Kidney capillary endothelial cell (primary cell): ENCODE data around the gene ARMC3.
"Not testable (repeated sequence)": the region's sequence is repeated elsewhere in the genome, so short reads cannot be mapped to it uniquely, and the experiment has no call there.

Experiments
- DNase-seq: peaks from one replicate; pipeline ENCODE4 v3.0.0-alpha.2; 2018; ENCODE audit warnings: low spot score

ARMC3 gene

DNA sequence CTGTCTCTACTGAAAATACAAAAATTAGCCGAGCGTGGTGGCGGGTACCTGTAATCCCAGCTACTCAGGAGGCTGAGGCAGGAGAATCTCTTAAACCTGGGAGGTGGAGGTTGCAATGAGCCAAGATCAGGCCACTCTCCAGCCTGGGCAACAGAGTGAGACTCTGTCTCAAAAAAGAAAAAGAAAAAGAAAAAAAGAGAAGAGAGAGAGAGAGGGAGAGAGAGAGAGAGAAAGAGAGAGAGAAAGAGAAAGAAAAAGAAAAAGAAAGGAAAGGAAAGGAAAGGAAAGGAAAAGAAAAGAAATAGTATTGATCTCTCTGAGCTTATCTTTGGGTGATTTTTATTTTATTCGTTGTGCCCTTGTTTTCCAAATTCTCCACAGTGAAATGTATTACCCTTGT lies 1.2 kb downstream of the ARMC3 start:
- not testable (repeated sequence) for DNase-seq

DNA sequence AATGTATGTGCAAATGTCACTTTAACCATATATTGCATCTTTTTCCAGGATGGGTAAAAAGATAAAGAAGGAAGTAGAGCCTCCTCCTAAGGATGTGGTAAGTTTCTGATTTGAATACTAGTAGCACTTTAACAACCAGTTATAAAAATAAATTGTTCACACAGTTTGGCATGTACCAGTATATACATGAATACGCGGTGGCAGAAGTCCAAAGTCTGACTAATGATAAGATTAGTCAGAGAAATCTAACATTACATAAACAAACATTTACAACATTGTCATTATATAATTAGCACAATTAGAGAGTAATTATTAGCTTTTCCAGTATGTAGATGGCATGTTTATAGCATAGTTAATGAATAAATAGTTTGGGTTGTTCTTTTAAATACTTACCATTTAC lies 4.1 kb downstream of the ARMC3 start:
- peak; percentile 33 for DNase-seq

DNA sequence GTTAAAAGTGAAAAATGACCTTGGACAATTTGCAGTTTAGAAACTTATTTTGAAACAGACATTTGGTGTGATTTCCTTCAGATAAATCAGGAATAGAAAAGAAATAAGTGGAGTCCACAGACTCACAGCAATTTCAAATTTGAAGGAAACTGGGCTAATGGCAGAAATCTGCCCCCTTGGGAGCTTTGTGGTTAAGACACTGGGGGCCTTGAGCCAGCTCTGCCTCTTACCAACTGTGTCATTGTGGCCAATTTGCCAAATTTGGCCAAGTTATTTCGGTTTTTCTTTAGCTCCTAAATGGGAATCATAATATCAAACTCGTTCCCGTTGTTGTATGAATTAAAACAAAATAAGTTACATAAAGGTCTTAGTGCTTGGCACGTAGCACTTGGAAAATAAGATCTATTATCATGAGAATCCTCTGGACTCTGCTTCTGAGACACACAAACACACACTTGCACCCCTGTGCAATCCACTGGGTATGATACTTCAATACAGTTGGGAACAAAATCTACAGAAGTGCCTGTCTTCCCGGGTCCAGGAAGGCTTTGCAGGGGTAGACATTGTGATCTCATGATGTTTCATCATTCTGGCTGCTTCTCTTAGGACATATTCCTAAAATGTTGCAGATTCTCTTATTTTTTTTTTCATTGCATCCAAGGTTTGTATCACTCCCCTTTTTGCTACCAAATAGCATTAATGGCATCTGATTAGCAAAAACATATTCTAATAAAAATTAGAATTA lies 4.9 kb downstream of the ARMC3 start:
- no peak for DNase-seq

DNA sequence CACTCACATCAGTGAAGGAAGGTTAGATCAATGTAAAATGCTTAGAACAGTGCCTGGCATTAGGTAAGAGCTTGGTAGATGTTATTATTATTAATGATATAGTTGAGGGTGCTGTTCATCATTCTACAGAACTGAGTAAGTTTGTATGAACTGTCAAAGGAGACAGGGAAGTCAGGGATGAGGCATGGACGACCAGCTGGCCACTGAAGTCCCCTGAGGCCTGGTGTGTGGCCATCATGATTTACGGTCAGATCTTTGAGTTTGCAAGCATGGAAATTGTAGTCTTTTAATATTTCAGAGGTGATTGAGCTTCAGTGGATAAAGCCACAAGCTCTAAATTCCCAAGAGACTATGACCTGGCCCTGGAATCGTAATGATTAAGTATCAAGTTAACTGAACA lies 6.9 kb downstream of the ARMC3 start:
- no peak for DNase-seq

DNA sequence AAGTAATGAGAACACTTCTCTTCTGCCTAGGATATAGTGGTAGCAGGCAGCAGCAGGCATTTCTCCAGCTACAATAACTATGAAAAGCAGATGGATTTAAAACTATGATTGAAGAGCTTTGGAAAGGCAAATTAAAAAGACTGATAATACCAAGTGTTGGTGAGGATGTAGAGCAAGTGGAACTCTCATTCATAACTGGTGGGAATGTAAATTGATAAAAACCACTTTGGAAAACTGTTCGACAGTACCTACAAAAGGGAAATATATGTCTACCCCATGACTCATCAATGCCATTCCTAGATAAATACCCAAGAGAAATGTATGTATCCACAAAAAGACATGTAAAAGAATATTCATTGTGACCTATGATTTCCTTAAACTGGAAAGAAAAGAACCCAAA lies 14.6 kb downstream of the ARMC3 start:
- DNase-seq, result no peak

DNA sequence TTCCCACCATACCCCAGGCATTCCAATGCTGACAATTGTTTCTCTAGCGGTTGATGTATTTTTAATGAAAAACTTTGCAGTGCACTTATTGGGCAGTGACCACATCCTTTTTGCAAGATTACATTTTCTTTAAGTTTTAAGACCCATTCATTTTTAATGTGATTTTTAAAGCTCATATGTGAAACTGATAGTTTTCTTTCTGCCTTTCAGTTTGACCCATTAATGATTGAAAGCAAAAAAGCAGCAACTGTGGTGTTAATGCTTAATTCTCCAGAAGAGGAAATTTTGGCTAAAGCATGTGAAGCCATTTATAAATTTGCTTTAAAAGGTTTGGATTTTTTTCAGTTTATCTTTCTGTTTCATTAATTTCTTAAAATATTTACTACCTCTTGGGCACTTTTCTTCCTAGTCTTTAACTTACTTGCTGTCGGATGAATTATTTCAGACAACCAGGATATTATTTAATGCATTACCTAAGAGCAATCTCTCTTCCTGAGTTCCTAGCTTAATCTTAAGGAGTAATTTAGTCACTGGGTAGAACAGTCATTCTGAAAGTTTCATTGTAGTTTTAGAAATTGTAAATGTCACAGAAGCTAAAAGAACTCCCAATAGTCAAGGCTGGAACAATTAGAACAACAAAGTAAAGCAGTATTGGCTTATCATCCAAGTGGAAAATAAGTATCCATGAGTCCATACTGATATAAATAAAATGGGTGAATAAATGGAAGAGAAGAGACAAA lies 18.3 kb downstream of the ARMC3 start:
- no peak for DNase-seq

DNA sequence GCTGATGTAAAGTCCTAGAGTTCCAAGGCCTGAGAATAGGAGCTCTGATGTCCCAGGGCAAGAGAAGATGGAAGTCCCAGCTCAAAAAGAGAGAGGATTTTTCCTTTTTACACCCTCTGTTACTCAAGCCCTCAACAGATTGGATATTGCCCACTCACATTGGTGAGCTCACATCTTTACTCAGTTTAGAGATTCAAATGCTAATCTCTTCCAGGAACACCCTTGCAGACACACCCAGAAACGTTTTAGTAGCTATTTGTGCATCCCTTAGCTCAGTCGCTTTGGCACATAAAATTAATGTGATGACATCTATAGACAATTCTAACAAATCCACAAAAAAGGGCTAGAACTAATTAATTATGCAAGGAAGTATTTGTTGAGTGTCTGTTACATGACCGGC lies 27.1 kb downstream of the ARMC3 start:
- DNase-seq, result no peak

DNA sequence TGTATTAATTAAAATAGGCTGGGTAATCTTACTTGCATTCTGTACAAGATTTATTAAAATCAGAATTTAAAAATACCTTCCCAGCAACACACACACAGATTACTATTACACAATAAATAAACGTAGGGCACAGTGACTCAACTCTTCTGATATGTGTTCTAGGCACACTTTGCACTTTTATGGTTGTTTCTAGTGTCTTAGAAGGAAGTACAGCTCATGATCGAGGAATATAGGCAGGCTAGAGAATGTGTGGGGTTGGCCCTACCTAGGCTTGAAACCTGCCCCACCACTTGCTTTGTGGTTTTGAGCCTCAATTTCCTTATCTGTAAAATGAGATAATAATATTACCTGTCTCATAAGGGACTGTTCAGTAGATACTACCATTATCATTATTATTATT lies 30.5 kb downstream of the ARMC3 start:
- DNase-seq, result no peak

DNA sequence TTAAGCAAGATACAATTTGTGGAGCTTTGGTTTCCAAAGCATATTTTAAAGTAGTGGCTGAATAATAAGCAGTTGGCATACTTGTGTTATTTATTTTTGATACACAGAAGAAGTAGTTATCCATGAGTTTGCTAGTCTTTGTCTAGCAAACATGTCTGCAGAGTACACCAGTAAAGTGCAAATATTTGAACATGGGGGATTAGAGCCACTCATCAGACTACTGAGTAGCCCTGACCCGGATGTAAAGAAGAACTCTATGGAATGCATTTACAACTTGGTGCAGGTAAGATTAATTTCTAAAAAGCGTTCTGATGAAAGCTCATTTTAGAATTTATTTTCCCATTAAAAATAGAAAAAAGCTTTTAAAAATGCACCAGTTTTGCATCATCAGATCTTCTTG lies 31.4 kb downstream of the ARMC3 start:
- no peak for DNase-seq

DNA sequence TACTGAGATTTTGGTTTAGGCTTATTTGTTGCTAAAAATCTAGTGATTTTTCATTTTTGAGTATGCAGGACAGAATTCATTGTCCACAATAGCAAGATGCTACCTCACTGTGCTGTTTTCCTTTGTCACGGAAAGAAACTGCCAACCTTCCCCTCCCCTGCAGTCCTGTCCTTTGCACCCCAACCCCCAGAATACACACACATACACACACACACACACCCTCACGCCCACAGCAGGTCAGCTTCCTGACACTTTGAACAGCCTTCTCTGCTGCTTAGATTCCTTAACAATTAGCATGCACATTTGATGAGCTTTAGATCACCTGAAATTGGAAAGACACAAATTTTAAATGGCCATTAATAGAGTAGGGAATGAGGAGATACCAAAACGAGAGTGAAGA lies 32.1 kb downstream of the ARMC3 start:
- no peak for DNase-seq

DNA sequence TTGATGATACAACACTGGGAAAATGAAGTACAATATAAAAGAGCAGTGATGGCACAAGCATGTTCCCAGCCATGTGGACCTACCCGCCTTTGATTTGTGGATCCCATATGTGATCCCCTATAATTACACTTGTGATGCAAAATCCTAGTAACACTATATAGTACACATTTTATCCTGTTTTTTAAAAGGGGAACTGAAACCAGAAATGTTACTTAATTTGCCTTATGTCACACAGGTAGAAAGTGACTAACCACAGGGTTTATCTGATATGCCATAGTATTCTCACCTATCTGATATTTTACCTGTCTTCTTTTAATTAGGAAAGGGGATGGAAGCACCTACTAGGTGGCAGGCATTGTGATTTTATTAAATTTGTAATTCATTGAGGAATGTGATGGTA lies 35.0 kb downstream of the ARMC3 start:
- DNase-seq, result no peak

DNA sequence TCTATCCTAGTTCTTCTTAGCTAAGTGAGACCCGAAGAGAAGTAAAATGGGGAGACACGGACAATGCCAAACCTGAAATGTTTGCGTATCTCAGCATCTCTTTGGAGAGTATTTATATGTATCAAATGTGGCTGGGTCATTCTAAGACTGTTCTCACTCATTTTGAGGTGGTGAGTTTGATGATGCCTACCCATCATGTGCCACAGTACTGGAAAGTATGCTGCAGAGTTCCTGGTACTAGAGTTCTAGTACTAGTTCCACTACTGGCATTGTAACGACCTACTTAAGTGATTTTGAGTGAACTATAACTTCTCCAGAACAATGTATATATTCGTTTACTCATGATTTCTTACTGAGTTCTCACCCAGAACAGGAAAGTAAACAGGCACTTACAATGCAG lies 41.9 kb downstream of the ARMC3 start:
- DNase-seq, result no peak

DNA sequence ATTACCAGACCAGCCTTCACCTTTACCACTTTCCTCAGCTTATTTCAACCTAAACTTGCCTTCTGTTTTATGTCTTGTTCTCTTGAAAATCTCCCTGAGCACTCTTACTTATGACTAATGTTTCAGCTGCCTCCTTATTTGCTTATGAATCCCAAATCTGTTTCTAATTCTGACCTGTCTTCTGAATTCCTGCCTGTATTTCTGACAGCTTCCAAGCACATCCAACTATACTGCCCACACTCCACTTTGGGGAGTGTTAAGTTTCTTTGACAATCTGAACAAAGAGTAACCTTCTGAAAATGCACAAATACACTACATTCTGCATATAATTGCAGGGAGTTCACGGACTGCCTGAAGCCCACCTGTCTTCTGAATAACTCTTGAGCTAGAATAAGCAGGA lies 48.7 kb downstream of the ARMC3 start:
- DNase-seq, result no peak

DNA sequence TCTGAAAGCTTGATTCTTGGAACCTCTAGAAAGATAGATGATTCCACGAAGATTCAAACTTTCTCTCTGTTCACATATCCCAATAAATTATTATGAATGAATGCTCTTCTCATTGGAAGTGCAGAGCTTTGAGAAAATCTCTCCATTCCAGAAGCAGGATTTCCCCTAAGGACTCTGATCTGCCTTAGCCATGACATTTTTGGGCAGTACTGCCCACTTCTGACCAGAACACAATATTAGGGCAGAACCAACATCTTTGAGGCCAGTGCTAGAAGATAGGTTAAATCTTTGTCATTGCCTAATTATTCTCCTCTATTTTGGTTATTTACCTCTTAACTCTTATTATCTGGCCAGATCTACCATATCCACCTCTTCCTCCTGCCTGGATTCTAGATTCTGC lies 49.9 kb downstream of the ARMC3 start:
- no peak for DNase-seq

DNA sequence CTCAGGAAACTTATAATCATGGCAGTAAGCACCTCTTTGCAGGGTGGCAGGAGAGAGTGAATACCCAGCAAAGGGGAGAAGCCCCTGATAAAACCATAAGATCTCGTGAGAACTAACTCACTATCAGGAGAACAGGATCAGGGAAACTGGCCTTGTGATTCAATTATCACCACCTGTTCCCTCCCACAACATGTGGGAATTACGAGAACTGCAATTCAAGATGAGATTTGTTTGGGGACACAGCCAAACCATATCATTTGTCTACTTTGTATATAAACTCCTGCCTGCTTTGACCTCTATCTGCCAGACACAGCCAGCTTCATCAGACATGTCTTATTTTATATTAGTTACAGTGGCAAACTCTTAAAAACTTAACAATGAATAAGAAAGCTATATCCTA lies 50.4 kb downstream of the ARMC3 start:
- no peak for DNase-seq

DNA sequence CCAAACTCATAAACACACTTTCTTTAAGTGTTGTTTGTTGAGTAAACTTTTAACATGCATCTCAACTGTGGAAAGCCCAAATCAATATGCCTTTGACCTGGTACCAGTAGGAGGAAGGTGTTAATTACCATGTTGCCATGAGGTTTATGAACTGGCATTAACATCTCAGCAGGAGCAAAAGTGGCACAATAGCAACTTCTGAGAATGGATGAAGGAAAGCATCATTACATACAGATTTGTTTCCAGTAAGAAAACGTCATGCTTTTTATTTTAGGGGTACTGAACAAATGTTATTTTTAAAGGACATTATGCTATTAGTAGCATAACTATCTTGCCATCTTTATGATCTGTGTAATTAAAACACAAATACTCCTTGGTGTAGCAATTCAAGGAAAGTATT lies 51.1 kb downstream of the ARMC3 start:
- no peak for DNase-seq

DNA sequence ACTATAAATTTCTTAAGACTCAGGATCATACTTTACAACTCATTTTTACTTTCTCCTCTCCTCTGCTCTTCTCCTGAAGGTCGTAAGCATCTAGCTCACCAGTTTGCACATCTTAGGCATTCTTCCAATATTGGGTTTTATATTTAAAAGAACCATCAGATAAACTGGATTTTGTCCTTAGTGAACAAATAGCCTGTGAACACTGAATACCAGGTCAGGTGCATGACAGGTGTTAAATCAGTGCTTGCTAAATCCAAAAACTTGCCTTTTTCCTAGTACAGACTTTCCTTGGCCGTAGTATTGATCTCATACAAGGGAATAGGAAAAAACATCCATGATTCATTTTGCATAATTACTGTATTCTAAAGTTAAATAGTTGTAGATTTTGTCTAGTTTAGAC lies 53.0 kb downstream of the ARMC3 start:
- no peak for DNase-seq

DNA sequence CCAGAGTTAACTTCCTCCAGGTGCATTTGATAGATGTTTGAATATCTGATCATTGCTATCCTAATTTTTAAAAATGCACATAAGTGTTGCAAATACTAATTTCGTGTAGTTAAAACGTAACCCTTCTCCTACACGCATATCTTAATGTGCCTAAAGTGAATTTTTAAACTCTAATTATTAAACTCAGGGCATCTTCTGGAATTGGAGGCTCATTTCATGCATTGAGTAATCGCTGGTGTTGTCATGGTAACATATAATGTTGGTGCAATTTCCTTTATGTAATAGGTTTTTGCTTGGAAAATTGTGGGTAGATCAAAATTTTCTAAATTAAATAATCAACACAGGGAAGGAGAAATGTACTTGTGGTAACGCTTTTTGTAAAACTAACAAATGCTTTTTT lies 56.2 kb downstream of the ARMC3 start:
- no peak for DNase-seq

DNA sequence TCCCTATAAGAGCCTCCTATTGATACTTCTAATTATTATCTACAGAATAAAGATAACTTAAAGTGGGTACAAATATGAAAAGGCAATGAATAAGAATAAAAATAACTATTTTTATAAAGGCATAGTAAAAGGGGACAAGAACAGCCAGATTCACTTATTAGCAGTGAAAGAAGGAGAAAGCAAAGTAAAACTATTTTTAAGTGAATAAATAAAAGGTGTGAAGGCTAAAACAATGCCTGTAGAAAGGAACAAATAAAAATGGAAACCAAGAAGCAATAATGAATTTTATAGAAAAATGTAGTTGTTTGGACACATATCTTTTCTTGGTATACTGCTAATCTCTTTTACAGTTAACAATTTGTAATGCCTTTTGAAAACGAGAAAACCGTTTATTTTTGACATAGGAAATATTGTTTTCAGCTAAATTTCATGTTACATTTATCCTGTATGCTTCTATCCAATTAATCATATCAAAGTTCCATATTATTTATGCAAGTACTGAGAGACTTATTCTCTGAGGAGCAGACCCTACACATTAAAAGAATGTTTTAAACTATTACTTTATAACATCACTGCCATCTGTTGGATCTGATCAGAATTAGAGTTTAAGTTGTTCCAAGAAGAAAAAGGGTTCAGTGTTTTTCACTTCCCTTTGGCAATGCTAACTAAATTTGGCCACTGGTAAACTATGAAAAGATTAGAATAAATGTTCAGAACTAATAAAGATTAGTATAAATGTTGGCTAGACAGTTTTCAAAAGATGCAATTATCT lies 59.1 kb downstream of the ARMC3 start:
- peak; percentile 37 for DNase-seq

DNA sequence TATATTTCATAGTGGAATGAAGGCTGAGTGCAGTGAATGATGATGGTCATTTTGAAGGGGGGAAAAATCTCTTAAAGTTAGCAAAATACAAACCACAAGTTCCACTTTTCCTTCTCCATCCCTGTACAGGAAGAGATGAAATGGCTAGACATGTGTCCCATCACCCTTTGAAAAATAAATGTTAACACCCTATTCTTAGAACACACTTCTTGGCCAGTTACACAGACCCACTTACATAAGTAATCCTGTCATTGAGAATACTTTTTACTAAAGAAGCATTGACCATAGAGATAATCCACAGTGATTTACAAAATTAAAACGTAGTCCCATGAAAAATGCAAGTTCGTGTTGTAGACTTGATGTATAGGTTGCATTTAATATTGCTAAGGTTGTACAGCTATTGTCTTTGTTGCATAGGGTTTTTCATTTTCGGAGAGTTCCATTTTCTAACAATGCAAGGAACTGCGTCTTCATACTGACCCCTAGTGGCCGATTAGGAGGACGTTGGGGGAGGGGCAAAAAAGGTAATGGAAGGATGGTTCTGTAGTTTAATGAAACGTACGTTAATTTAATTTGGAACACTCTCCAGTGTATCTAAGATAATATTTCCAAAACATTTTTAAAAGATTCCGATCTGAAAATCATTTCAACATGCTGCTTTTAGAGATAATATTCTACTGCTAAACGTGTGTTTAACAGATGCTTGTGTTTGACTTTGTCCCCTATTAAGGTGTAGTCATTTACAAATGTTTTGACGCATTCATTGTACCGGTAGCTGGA lies 60.9 kb downstream of the ARMC3 start:
- peak; percentile 72 for DNase-seq

DNA sequence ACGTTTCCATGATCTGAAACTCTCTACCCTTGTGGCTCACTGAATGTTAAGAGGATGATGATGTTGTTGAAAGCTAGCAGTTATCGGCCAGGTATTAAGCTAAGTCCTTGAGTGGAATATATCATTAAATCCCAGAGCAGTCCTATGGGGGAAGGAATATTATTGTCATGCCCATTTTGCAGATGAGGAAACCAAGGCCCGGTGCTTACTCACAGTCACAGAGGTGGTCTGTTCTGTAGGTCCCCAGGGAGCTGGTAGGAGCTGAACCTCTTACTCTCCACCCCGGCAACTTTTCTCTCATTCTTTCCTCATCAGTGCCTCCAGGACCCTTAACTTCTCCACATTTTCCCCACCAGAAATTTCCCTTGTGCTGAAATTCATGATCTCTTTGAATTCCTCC lies 62.6 kb downstream of the ARMC3 start:
- no peak for DNase-seq

DNA sequence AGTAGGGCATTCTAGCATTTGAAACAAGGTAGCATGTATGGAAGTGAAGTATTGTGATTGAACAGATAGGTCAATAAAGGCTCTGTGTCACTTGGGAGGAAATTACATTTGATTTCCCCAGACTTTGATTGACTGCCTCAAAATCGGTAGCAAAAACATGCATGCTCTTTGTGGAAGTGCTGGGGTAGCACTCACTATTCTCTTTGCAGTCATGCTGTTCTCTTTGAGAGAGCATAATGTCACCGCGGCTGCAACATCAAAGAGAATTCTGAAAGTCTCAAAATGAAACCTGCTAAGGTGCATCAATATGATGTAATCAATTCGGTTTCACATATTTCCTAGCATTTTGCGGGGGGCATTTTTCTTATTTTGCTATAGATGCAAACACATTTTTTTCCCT lies 64.2 kb downstream of the ARMC3 start:
- no peak for DNase-seq
